NB4 (cell line): ENCODE data around the gene DSCAML1.

Experiments
- DNase-seq: peaks from one replicate; pipeline ENCODE4 v3.0.0; 2010; ENCODE audit warnings: low read depth
- H3K4me3 ChIP-seq: one replicate; pipeline ENCODE4 v1.5.1; 2011; ENCODE audit warnings: mild to moderate bottlenecking, low read depth, low read length, moderate library complexity
- MAX ChIP-seq: IDR thresholded peaks from 2 replicates; pipeline ENCODE4 v1.6.1; 2011; ENCODE audit warnings: low read depth, low read length
- MYC ChIP-seq: IDR thresholded peaks from 2 replicates; pipeline ENCODE4 v1.6.1; 2011; ENCODE audit warnings: low read depth, low read length
- POLR2A ChIP-seq: IDR thresholded peaks from 2 replicates; pipeline ENCODE4 v1.6.1; 2011; ENCODE audit warnings: mild to moderate bottlenecking; ENCODE audit not compliant: insufficient read length; ENCODE audit errors: extremely low read depth
- TF ChIP-seq, protein P1 (sequence below): IDR thresholded peaks from one replicate; pipeline ENCODE4 v1.5.1; 2012; ENCODE audit warnings: low read depth, low read length

The DSCAML1 gene, protein sequence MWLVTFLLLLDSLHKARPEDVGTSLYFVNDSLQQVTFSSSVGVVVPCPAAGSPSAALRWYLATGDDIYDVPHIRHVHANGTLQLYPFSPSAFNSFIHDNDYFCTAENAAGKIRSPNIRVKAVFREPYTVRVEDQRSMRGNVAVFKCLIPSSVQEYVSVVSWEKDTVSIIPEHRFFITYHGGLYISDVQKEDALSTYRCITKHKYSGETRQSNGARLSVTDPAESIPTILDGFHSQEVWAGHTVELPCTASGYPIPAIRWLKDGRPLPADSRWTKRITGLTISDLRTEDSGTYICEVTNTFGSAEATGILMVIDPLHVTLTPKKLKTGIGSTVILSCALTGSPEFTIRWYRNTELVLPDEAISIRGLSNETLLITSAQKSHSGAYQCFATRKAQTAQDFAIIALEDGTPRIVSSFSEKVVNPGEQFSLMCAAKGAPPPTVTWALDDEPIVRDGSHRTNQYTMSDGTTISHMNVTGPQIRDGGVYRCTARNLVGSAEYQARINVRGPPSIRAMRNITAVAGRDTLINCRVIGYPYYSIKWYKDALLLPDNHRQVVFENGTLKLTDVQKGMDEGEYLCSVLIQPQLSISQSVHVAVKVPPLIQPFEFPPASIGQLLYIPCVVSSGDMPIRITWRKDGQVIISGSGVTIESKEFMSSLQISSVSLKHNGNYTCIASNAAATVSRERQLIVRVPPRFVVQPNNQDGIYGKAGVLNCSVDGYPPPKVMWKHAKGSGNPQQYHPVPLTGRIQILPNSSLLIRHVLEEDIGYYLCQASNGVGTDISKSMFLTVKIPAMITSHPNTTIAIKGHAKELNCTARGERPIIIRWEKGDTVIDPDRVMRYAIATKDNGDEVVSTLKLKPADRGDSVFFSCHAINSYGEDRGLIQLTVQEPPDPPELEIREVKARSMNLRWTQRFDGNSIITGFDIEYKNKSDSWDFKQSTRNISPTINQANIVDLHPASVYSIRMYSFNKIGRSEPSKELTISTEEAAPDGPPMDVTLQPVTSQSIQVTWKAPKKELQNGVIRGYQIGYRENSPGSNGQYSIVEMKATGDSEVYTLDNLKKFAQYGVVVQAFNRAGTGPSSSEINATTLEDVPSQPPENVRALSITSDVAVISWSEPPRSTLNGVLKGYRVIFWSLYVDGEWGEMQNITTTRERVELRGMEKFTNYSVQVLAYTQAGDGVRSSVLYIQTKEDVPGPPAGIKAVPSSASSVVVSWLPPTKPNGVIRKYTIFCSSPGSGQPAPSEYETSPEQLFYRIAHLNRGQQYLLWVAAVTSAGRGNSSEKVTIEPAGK (N-terminal part only)

GRCh38 chr11:117796872-117797529, at the start of gene DSCAML1:
Gene DSCAML1, minus strand, starts transcription at chr11:117797216. Its CDS starts 137 bp downstream, at chr11:117797079.
- no peak within 1 kb of the TSS for H3K4me3 ChIP-seq
- DNase-seq, result peak; percentile 38
- TF ChIP-seq MAX, result no peak
- no peak for TF ChIP-seq MYC
- no peak for TF ChIP-seq POLR2A
- TF ChIP-seq, protein P1, sequence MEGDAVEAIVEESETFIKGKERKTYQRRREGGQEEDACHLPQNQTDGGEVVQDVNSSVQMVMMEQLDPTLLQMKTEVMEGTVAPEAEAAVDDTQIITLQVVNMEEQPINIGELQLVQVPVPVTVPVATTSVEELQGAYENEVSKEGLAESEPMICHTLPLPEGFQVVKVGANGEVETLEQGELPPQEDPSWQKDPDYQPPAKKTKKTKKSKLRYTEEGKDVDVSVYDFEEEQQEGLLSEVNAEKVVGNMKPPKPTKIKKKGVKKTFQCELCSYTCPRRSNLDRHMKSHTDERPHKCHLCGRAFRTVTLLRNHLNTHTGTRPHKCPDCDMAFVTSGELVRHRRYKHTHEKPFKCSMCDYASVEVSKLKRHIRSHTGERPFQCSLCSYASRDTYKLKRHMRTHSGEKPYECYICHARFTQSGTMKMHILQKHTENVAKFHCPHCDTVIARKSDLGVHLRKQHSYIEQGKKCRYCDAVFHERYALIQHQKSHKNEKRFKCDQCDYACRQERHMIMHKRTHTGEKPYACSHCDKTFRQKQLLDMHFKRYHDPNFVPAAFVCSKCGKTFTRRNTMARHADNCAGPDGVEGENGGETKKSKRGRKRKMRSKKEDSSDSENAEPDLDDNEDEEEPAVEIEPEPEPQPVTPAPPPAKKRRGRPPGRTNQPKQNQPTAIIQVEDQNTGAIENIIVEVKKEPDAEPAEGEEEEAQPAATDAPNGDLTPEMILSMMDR, result no peak

- TF ChIP-seq POLR2A (no peak), MAX (peak; percentile 43; the same call in 1 of the 2 replicates), MYC (0 out of 2 replicates have a peak, but pooled peaks have one; percentile 31)
- TF ChIP-seq, protein P1, result peak; percentile 98
- peak; percentile 77 for DNase-seq
- no peak overlapping the region for H3K4me3 ChIP-seq
Measured at GRCh38 chr11:117843666-117844484, 46.9 kb upstream of the DSCAML1 start.

DNA sequence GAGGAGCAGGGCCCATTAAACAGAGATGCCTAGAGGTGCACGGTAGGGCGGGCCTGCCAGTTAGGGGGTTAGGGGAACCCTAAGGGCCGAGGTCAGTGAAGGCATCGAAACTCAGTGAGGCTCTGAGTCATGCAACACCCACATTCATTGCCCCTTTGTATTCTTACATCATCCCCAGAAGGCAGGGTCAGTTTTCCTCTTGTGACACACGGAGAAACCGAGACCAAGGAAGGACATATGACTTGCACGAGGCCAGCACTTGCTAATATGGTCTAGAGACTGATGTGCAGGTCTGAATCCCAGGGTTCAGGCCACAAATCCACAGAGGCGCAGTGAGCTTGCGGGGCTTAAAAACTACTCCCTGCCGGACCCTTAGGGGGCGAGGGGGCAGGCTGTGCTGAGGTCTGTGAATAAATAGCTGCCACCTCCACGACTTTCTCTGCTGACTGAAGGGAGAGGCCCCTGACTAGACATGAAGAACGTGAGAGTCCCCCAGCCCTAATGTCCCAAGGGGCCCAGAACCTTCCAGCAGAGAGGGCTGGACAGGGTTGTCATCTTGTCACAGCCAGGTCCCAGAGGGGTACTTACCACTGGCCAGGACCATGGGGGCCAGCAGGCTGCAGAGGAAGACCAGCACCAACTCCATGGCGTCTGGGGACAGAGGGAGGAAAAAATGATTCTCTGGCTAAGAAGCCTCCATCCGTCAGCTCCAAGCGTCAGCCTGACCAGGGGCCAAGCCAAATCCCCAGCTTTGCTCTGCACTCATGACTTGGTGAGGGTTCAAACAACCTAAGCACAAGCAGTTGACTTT, 45.3 kb upstream of the DSCAML1 start:
- DNase-seq, result peak; percentile 91
- peak; percentile 95 for TF ChIP-seq MAX
- no peak for TF ChIP-seq POLR2A
- TF ChIP-seq, protein P1, result peak; percentile 15
- peak; percentile 89 for TF ChIP-seq MYC
- no peak overlapping the region for H3K4me3 ChIP-seq

GRCh38 chr11:117841551-117842031, 44.6 kb upstream of the DSCAML1 start:
- H3K4me3 ChIP-seq, result no peak overlapping the region
- no peak for TF ChIP-seq MYC
- TF ChIP-seq POLR2A, result no peak
- TF ChIP-seq, protein P1, result no peak
- TF ChIP-seq MAX, result no peak
- no peak for DNase-seq
